ENCODE measurements around the gene U2AF2. TPM values are rescaled to one million over a fixed set of nuclear protein-coding genes. Genes with fewer than 3 reads are reported as not detected.
A peak's percentile ranks its signal among the peaks of the same experiment; 100 is the strongest.

U2AF2 gene
- total and polyA plus RNA-seq, 5 donors from 2014 or later = 7.2 to 283 (median 8.8) TPM

DNA sequence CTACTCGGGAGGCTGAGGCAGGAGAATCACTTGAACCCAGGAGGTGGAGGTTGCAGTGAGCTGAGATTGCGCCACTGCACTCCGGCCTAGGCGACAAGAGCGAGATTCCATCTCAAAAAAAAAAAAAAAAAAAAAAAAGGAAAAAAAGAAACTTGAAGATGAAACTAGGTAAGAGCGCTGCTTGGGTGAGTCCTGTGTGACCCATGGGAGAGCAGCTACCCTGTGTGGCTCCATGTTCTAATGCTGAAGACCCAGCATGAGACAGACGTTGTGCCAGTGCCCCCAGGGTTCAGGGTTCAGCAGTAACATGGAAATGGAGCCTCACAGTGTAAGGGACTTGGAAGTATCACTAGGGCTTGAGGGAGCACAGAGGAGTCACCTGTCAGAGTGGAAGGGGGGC is 36.4 kb upstream of the U2AF2 start:
- Histone ChIP-seq H3K4me3 (ENCODE audit: low read depth, low read length) (no peak overlapping the region), H3K36me3 (ENCODE audit: control insufficient read depth, insufficient read depth, low read length) (no peaks in the 10 kb centered on the region), H3K9me3 (ENCODE audit: control insufficient read depth in 2 of 2, low read length in 2 of 2) (no peaks in the 10 kb centered on the region), H3K27me3 (ENCODE audit: control insufficient read depth, insufficient read depth, low read length) (no peaks in the 10 kb centered on the region), H3K27ac (ENCODE audit: insufficient read depth, low read length, poor library complexity, severe bottlenecking) (no peak overlapping the region), H3K4me1 (ENCODE audit: control insufficient read depth, insufficient read depth, low read length, poor library complexity, severe bottlenecking) (peaks cover under 1% of the 10 kb centered on the region)
- ATAC-seq (ENCODE audit: low read depth in 2 of 2) = no peak
- DNase-seq = no peak
- H3K9me3 Mint-ChIP-seq = no peaks in the 10 kb centered on the region
- H3K36me3 Mint-ChIP-seq = peaks cover 10% of the 10 kb centered on the region
- no peaks in the 10 kb centered on the region for H3K27me3 Mint-ChIP-seq
- H3K4me3 Mint-ChIP-seq = no peak overlapping the region
- peaks cover 0 to 23% (median 4%) of the 10 kb centered on the region in 4 donors for H3K4me1 Mint-ChIP-seq
- H3K27ac Mint-ChIP-seq = no peak overlapping the region

- no peaks in the 10 kb centered on the region for H3K27me3 Mint-ChIP-seq
- no peaks in the 10 kb centered on the region for H3K9me3 Mint-ChIP-seq
- no peak for ATAC-seq (ENCODE audit: low read depth in 2 of 2)
Measured at GRCh38 chr19:55619286-55619685, 35.5 kb upstream of the U2AF2 start.

DNA sequence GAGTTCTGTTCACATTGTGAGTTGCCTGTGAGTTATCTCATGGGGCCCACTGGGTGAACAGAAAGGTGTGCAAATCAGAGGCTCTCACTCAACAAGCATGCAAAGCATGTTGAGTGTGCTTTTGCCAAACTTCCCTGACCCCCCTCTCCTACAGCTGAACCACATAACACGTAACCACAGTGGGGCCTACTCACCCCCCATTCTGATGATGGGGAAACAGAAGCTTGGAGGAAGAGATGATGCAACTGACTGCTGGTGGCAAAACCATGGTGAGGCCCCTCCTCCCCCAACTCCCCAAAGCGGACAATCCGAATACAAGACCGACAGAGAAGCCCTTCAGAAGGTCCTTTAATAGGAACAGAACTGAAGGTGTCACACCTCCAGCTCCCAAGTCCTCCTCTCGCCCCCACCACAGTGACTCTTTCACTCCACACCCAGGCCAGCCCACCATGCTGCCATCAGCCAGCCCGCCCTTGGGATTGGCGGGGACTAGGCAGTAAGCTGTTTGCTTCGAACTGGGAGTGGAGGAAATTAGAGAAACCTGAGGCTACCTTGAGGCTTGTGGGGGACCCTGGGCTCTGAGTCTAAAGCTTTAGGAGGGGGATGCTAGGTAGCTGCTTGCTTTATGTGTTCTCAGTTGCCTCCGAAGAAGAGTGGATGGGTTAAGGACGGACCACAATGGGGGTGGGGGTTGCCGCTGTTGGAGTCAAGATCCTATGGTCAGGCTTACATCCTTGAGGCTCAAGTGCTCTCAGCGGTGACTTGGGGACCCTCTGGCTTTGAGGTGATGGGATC is 34.2 kb upstream of the U2AF2 start:
- Mint-ChIP-seq H3K27ac (peak overlapping the region in 2 of 3 donors; percentile 55 to 82), H3K27me3 (no peaks in the 10 kb centered on the region), H3K4me3 (peak overlapping the region in 1 of 4 donors; percentile 16), H3K9me3 (no peaks in the 10 kb centered on the region), H3K36me3 (peaks cover 10% of the 10 kb centered on the region), H3K4me1 (peaks cover 5 to 40% (median 14%) of the 10 kb centered on the region in 4 donors)
- Histone ChIP-seq H3K4me3 (ENCODE audit: low read depth, low read length) (no peak overlapping the region), H3K36me3 (ENCODE audit: control insufficient read depth, insufficient read depth, low read length) (no peaks in the 10 kb centered on the region), H3K9me3 (ENCODE audit: control insufficient read depth in 2 of 2, low read length in 2 of 2) (no peaks in the 10 kb centered on the region), H3K27me3 (ENCODE audit: control insufficient read depth, insufficient read depth, low read length) (no peaks in the 10 kb centered on the region), H3K27ac (ENCODE audit: insufficient read depth, low read length, poor library complexity, severe bottlenecking) (no peak overlapping the region), H3K4me1 (ENCODE audit: control insufficient read depth, insufficient read depth, low read length, poor library complexity, severe bottlenecking) (peaks cover 17% of the 10 kb centered on the region)
- ATAC-seq (ENCODE audit: low read depth in 2 of 2) (no peak), DNase-seq (no peak)

More at GRCh38 chr19:55619286-55619685, 35.5 kb upstream of the U2AF2 start:
- no peaks in the 10 kb centered on the region for H3K27me3 ChIP-seq (ENCODE audit: control insufficient read depth, insufficient read depth, low read length)
- no peaks in the 10 kb centered on the region for H3K36me3 ChIP-seq (ENCODE audit: control insufficient read depth, insufficient read depth, low read length)
- no peak overlapping the region for H3K4me3 ChIP-seq (ENCODE audit: low read depth, low read length)
- no peak for DNase-seq
- H3K36me3 Mint-ChIP-seq = peaks cover 10% of the 10 kb centered on the region
- no peak overlapping the region for H3K4me3 Mint-ChIP-seq
- H3K27ac Mint-ChIP-seq = no peak overlapping the region
- H3K27ac ChIP-seq (ENCODE audit: insufficient read depth, low read length, poor library complexity, severe bottlenecking) = no peak overlapping the region
- no peaks in the 10 kb centered on the region for H3K9me3 ChIP-seq (ENCODE audit: control insufficient read depth in 2 of 2, low read length in 2 of 2)
- peaks cover 5 to 30% (median 11%) of the 10 kb centered on the region in 4 donors for H3K4me1 Mint-ChIP-seq
- peaks cover 7% of the 10 kb centered on the region for H3K4me1 ChIP-seq (ENCODE audit: control insufficient read depth, insufficient read depth, low read length, poor library complexity, severe bottlenecking)

- Mint-ChIP-seq H3K27ac (no peak overlapping the region), H3K27me3 (no peaks in the 10 kb centered on the region), H3K4me3 (no peak overlapping the region), H3K9me3 (no peaks in the 10 kb centered on the region), H3K36me3 (peaks cover 10% of the 10 kb centered on the region), H3K4me1 (peaks cover 8 to 46% (median 18%) of the 10 kb centered on the region in 4 donors)
- Histone ChIP-seq H3K4me1 (ENCODE audit: control insufficient read depth, insufficient read depth, low read length, poor library complexity, severe bottlenecking) (peaks cover 23% of the 10 kb centered on the region), H3K4me3 (ENCODE audit: low read depth, low read length) (no peak overlapping the region), H3K27ac (ENCODE audit: insufficient read depth, low read length, poor library complexity, severe bottlenecking) (no peak overlapping the region), H3K36me3 (ENCODE audit: control insufficient read depth, insufficient read depth, low read length) (no peaks in the 10 kb centered on the region), H3K9me3 (ENCODE audit: control insufficient read depth in 2 of 2, low read length in 2 of 2) (no peaks in the 10 kb centered on the region), H3K27me3 (ENCODE audit: control insufficient read depth, insufficient read depth, low read length) (no peaks in the 10 kb centered on the region)
- DNase-seq (no peak), ATAC-seq (ENCODE audit: low read depth in 2 of 2) (no peak)
Measured at GRCh38 chr19:55621205-55621672, 33.6 kb upstream of the U2AF2 start.

DNA sequence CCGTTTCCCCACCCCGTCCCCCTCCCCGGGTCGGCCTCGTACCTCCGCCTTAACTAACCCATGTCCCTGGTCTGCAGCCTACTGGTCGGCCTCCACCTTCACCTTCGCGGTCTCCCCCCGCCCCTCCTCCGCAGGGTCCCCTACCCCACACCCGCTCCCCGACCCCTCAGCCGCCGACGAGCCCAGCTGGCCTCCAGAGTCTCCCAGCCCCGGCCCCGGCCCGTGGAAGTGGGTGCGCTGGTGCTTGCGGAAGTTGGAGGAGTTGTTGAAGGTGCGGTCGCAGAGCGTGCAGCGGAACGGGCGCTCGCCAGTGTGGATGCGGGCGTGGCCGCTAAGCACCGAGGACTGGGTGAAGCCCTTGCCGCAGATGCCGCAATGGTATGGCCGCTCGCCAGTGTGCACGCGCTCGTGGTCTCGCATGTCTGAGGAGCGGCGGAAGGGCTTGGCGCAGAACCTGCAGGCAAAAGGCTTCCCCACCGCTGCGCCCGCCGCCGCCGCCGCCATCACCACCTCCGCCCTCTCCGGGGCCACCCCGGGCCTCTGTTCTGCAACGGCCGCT is 33.1 kb upstream of the U2AF2 start:
- Mint-ChIP-seq H3K36me3 (peaks cover 10% of the 10 kb centered on the region), H3K27ac (no peak overlapping the region), H3K9me3 (no peaks in the 10 kb centered on the region), H3K27me3 (no peaks in the 10 kb centered on the region), H3K4me1 (peaks cover 11 to 49% (median 23%) of the 10 kb centered on the region in 4 donors), H3K4me3 (no peak overlapping the region)
- no peak overlapping the region for H3K4me3 ChIP-seq (ENCODE audit: low read depth, low read length)
- peaks cover 28% of the 10 kb centered on the region for H3K4me1 ChIP-seq (ENCODE audit: control insufficient read depth, insufficient read depth, low read length, poor library complexity, severe bottlenecking)
- H3K9me3 ChIP-seq (ENCODE audit: control insufficient read depth in 2 of 2, low read length in 2 of 2) = no peaks in the 10 kb centered on the region
- ATAC-seq (ENCODE audit: low read depth in 2 of 2) (no peak), DNase-seq (no peak)
- no peaks in the 10 kb centered on the region for H3K36me3 ChIP-seq (ENCODE audit: control insufficient read depth, insufficient read depth, low read length)
- H3K27ac ChIP-seq (ENCODE audit: insufficient read depth, low read length, poor library complexity, severe bottlenecking) = no peak overlapping the region
- H3K27me3 ChIP-seq (ENCODE audit: control insufficient read depth, insufficient read depth, low read length) = no peaks in the 10 kb centered on the region

- Mint-ChIP-seq H3K36me3 (peaks cover 8% of the 10 kb centered on the region), H3K4me1 (peaks cover 15 to 54% (median 26%) of the 10 kb centered on the region in 4 donors), H3K4me3 (no peak overlapping the region), H3K27ac (no peak overlapping the region), H3K27me3 (no peaks in the 10 kb centered on the region), H3K9me3 (no peaks in the 10 kb centered on the region)
- DNase-seq (no peak), ATAC-seq (ENCODE audit: low read depth in 2 of 2) (no peak)
- Histone ChIP-seq H3K27ac (ENCODE audit: insufficient read depth, low read length, poor library complexity, severe bottlenecking) (no peak overlapping the region), H3K27me3 (ENCODE audit: control insufficient read depth, insufficient read depth, low read length) (no peaks in the 10 kb centered on the region), H3K9me3 (ENCODE audit: control insufficient read depth in 2 of 2, low read length in 2 of 2) (no peaks in the 10 kb centered on the region), H3K36me3 (ENCODE audit: control insufficient read depth, insufficient read depth, low read length) (no peaks in the 10 kb centered on the region), H3K4me1 (ENCODE audit: control insufficient read depth, insufficient read depth, low read length, poor library complexity, severe bottlenecking) (peaks cover 33% of the 10 kb centered on the region), H3K4me3 (ENCODE audit: low read depth, low read length) (no peak overlapping the region)
Measured at GRCh38 chr19:55622242-55622969, 32.4 kb upstream of the U2AF2 start.

DNA sequence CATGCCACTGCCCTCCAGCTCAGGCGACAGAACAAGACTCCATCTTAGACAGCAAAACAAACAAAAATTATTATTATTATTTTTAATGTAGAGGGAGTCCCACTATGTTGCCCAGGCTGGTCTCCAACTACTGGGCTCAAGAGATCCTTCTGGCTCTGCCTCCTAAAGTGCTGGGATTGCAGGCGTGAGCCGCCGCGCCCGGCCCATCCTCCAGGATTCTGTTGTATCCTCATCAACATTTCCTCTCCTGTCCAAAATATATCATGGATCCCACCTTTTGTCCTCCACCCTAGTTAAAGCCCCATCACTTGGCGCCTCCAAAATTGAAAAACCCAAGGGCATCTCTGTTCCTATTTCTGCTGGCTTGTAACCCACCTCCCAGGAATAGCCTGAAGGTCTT is 31.7 kb upstream of the U2AF2 start:
- ATAC-seq (ENCODE audit: low read depth in 2 of 2) (no peak), DNase-seq (no peak)
- H3K27me3 ChIP-seq (ENCODE audit: control insufficient read depth, insufficient read depth, low read length) = no peaks in the 10 kb centered on the region
- no peak overlapping the region for H3K4me3 ChIP-seq (ENCODE audit: low read depth, low read length)
- no peaks in the 10 kb centered on the region for H3K9me3 ChIP-seq (ENCODE audit: control insufficient read depth in 2 of 2, low read length in 2 of 2)
- no peaks in the 10 kb centered on the region for H3K27me3 Mint-ChIP-seq
- no peaks in the 10 kb centered on the region for H3K9me3 Mint-ChIP-seq
- no peaks in the 10 kb centered on the region for H3K36me3 ChIP-seq (ENCODE audit: control insufficient read depth, insufficient read depth, low read length)
- peak overlapping the region in 2 of 3 donors; percentile 98 for H3K27ac Mint-ChIP-seq
- H3K36me3 Mint-ChIP-seq = peaks cover 4% of the 10 kb centered on the region
- peak overlapping the region in 1 of 4 donors; percentile 89 for H3K4me3 Mint-ChIP-seq
- no peak overlapping the region for H3K27ac ChIP-seq (ENCODE audit: insufficient read depth, low read length, poor library complexity, severe bottlenecking)
- H3K4me1 Mint-ChIP-seq = peaks cover 17 to 54% (median 25%) of the 10 kb centered on the region in 4 donors
- peaks cover 33% of the 10 kb centered on the region for H3K4me1 ChIP-seq (ENCODE audit: control insufficient read depth, insufficient read depth, low read length, poor library complexity, severe bottlenecking)
